ENCODE results near the gene QSOX2. TPM values are rescaled to one million over a fixed set of nuclear protein-coding genes. Genes with fewer than 3 reads are reported as not detected.

QSOX2 gene
- total RNA-seq, 6 donors from 2014 or later = 6.9 to 14.8 (median 10.1) TPM

DNA sequence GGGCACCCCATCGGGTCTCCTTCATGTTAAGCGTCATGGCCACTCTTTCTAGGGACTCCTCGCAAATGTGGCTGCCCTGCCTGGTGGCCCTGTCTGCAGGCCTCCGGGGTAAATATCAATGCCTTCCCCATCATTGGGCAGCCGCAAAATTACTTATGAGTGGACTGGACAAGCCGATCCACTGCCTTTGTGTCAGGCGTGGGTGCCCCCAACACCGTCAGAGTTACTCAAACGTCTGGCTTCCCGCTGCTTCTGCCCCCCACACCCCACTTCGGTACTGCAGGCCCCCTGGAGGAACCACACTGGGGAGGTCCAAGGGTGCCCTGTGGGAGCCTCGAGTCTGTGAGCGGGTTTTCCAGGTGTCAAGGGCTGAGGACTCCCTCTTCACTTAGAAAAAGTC is 44.4 kb downstream of the QSOX2 start:
- Histone ChIP-seq H3K36me3 (no peaks in the 10 kb centered on the region), H3K27me3 (peaks cover 2 to 91% (median 58%) of the 10 kb centered on the region in 4 donors), H3K4me3 (no peak overlapping the region), H3K27ac (no peak overlapping the region), H3K4me1 (peaks cover 0 to 32% (median 3%) of the 10 kb centered on the region in 4 donors), H3K9me3 (no peaks in the 10 kb centered on the region)
- DNase-seq (peak in 1 of 2 donors; percentile 15), ATAC-seq (ENCODE audit: low FRiP score in 2 of 2) (no peak)
- WGBS, 2 donors = 36 to 57% methylated on average over 11 to 13 of the region's 13 CpGs
- TF ChIP-seq POLR2AphosphoS5 (IDR thresholded peaks at IDR 0.05) = no peak
- TF ChIP-seq, protein P1, sequence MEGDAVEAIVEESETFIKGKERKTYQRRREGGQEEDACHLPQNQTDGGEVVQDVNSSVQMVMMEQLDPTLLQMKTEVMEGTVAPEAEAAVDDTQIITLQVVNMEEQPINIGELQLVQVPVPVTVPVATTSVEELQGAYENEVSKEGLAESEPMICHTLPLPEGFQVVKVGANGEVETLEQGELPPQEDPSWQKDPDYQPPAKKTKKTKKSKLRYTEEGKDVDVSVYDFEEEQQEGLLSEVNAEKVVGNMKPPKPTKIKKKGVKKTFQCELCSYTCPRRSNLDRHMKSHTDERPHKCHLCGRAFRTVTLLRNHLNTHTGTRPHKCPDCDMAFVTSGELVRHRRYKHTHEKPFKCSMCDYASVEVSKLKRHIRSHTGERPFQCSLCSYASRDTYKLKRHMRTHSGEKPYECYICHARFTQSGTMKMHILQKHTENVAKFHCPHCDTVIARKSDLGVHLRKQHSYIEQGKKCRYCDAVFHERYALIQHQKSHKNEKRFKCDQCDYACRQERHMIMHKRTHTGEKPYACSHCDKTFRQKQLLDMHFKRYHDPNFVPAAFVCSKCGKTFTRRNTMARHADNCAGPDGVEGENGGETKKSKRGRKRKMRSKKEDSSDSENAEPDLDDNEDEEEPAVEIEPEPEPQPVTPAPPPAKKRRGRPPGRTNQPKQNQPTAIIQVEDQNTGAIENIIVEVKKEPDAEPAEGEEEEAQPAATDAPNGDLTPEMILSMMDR (IDR thresholded peaks at IDR 0.05) = no peak
- TF ChIP-seq POLR2A (IDR thresholded peaks at IDR 0.05) = no peak
- TF ChIP-seq EP300 (IDR thresholded peaks at IDR 0.05) = no peak

DNA sequence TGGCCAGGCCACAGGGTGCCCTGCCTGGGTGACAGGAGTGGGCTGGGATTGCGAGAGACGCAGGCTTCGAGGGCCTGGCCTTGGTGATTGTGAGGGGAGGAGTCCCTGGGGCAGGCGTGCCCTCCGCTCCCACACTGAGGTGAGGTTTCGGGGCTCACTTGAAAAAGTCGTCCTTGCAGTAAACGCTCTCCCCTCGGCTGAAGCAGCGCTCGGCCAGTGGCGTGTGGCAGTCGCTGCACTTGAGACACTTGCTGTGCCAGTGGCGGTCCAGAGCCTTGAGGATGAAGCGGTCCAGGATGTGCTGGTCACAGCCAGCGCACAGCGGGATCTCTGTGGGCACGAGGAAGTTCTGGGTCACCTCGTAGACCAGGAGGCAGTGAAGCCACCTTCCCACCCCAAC is 45.2 kb downstream of the QSOX2 start:
- peaks cover 2 to 97% (median 58%) of the 10 kb centered on the region in 4 donors for H3K27me3 ChIP-seq
- TF ChIP-seq, protein P1 (IDR thresholded peaks at IDR 0.05) = no peak
- TF ChIP-seq EP300 (IDR thresholded peaks at IDR 0.05) (no peak), POLR2AphosphoS5 (IDR thresholded peaks at IDR 0.05) (no peak), POLR2A (IDR thresholded peaks at IDR 0.05) (no peak)
- 66 to 70% methylated on average over 2 to 13 of the region's 19 CpGs for WGBS, 2 donors
- H3K4me3 ChIP-seq = no peak overlapping the region
- peaks cover 0 to 32% (median 3%) of the 10 kb centered on the region in 4 donors for H3K4me1 ChIP-seq
- DNase-seq (peak in 1 of 2 donors; percentile 70), ATAC-seq (ENCODE audit: low FRiP score in 2 of 2) (no peak)
- no peak overlapping the region for H3K27ac ChIP-seq
- no peaks in the 10 kb centered on the region for H3K36me3 ChIP-seq
- no peaks in the 10 kb centered on the region for H3K9me3 ChIP-seq

DNA sequence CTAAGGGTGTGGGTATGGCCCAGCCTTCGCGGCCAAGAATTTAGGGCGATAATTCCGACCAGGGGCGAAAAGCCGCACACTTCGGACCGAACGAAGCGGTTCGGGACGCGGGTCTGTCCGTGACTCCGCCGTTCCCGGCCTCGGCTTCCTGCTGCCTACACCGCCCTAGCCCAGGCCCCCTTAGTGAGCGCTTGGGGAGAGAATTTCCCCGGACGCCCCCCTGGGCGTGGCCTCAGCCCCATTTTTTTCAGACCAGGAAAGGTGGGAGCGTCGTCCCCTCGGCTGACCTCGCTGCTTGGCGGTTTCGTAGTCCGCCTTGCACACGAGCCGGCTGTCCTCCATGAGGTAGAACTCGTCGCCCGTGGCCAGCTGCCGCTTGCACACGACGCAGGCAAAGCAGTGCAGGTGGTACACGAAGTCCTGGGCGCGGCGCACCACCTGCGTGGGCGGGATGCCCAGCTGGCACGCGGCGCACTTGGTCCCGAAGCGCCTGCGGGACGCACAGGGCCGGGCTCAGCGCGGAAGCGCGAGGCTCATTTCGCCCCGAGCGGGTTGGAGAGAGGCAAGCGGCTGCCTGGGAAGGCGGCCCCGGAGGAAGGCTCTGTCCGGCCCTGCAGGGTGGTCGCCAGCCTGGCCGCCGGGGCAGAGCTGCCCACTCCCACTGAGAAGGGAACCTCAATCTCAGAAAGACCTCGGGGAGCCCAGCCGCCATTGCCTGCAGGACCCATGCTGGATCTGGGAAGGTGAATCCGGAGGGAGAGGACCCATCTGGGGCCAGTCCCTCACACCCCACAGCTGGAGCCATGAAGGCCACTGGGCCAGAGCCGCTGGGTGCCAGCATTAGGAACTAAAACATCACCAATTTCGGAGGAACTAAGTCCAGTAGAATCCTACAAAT is 46.0 kb downstream of the QSOX2 start:
- Histone ChIP-seq H3K27me3 (peaks cover 2 to 97% (median 56%) of the 10 kb centered on the region in 4 donors), H3K4me3 (no peak overlapping the region), H3K9me3 (no peaks in the 10 kb centered on the region), H3K27ac (no peak overlapping the region), H3K36me3 (no peaks in the 10 kb centered on the region), H3K4me1 (peaks cover 0 to 26% (median 3%) of the 10 kb centered on the region in 4 donors)
- TF ChIP-seq POLR2AphosphoS5 (IDR thresholded peaks at IDR 0.05) = no peak
- TF ChIP-seq POLR2A (IDR thresholded peaks at IDR 0.05) = no peak
- TF ChIP-seq, protein P1 (IDR thresholded peaks at IDR 0.05) = no peak
- no peak for TF ChIP-seq EP300 (IDR thresholded peaks at IDR 0.05)
- DNase-seq = peak in 1 of 2 donors; percentile 79
- no peak for ATAC-seq (ENCODE audit: low FRiP score in 2 of 2)
- WGBS, 2 donors = 9 to 10% methylated on average over 19 to 46 of the region's 71 CpGs

DNA sequence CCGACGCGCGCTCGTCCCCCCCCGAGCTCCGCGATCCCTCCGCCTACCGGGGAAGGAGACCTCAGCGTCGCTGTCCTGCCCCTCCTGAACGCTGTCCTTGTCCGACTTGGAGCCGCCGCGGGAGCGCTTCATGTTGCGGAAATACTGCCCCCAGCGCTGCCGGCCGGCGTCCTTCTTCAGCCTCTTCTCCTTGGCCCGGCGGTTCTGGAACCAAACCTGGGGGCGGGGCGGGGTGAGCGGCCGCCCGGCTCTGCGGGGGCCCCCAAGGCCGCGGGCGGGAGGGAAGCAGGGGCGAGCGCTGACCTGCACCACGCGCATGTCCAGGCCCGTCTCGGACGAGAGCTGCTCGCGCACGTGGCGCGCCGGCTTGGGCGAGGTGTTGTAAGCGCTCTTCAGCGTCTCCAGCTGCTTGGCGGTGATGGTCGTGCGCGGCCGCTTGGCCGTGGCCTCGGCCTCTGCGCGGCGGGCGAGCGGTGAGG is 47.0 kb downstream of the QSOX2 start:
- DNase-seq (peak in 1 of 2 donors; percentile 83), ATAC-seq (ENCODE audit: low FRiP score in 2 of 2) (no peak)
- Histone ChIP-seq H3K4me1 (peaks cover 0 to 29% (median 3%) of the 10 kb centered on the region in 4 donors), H3K27me3 (peaks cover 2 to 96% (median 57%) of the 10 kb centered on the region in 4 donors), H3K36me3 (no peaks in the 10 kb centered on the region), H3K4me3 (no peak overlapping the region), H3K27ac (no peak overlapping the region), H3K9me3 (no peaks in the 10 kb centered on the region)
- TF ChIP-seq EP300 (IDR thresholded peaks at IDR 0.05) (no peak), POLR2A (IDR thresholded peaks at IDR 0.05) (no peak), POLR2AphosphoS5 (IDR thresholded peaks at IDR 0.05) (no peak)
- TF ChIP-seq, protein P1 (IDR thresholded peaks at IDR 0.05) = no peak
- WGBS, 2 donors = 0 to 21% methylated on average over 2 to 11 of the region's 62 CpGs

Data from upper lobe of left lung (tissue), 6 donors.